PFSK-1 (cell line): ENCODE results near the gene ZBTB39.

Experiments
- FOXP2 ChIP-seq: optimal IDR thresholded peaks from 2 replicates; pipeline ENCODE3; 2011; ENCODE audit warnings: borderline replicate concordance, control low read depth, inconsistent platforms; ENCODE audit not compliant: insufficient read depth; ENCODE audit errors: extremely low read length, extremely low read depth
- POLR2AphosphoS5 ChIP-seq: IDR thresholded peaks from 2 replicates; pipeline ENCODE4 v1.6.1; 2012; ENCODE audit warnings: low read depth, mild to moderate bottlenecking, control low read depth, low read length, moderate library complexity
- SIN3A ChIP-seq: IDR thresholded peaks from 2 replicates; pipeline ENCODE4 v1.6.1; 2012; ENCODE audit warnings: mild to moderate bottlenecking, low read length, moderate library complexity, borderline replicate concordance; ENCODE audit not compliant: insufficient read depth
- TAF1 ChIP-seq: IDR thresholded peaks from 2 replicates; pipeline ENCODE4 v1.6.1; 2012; ENCODE audit warnings: low read length, control low read depth, borderline replicate concordance; ENCODE audit not compliant: insufficient read depth
- TF ChIP-seq, protein P1 (sequence below), 2 experiments: IDR thresholded peaks; 2 replicates each; pipeline versions ENCODE4 v1.6.1 to v1.8.0; 2011 to 2012; ENCODE audit warnings: low read depth in 2 of 2, low read length in 2 of 2, control low read depth in 1 of 2, inconsistent platforms in 1 of 2, mild to moderate bottlenecking in 1 of 2, moderate library complexity in 1 of 2; ENCODE audit not compliant: insufficient read depth in 1 of 2

The ZBTB39 gene

DNA sequence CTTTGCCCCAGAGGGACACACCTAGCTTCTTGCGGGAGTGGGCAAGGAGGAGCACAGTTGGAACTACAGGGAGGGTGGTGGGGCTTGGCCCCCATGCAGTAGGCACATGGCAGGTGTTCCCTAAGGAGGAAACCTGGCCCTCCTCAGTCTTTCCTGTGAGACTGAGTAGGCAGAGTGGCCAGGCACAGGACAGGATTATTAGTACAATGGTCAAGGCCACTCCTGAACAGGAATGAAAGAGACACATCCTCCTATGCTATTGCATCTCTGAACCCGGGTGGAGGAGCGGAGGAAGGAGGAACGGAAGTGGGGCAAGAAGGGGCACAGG is 42.7 kb upstream of the ZBTB39 start:
- TF ChIP-seq POLR2AphosphoS5 (no peak), TAF1 (no peak), SIN3A (no peak), FOXP2 (no peak)
- TF ChIP-seq, protein P1, sequence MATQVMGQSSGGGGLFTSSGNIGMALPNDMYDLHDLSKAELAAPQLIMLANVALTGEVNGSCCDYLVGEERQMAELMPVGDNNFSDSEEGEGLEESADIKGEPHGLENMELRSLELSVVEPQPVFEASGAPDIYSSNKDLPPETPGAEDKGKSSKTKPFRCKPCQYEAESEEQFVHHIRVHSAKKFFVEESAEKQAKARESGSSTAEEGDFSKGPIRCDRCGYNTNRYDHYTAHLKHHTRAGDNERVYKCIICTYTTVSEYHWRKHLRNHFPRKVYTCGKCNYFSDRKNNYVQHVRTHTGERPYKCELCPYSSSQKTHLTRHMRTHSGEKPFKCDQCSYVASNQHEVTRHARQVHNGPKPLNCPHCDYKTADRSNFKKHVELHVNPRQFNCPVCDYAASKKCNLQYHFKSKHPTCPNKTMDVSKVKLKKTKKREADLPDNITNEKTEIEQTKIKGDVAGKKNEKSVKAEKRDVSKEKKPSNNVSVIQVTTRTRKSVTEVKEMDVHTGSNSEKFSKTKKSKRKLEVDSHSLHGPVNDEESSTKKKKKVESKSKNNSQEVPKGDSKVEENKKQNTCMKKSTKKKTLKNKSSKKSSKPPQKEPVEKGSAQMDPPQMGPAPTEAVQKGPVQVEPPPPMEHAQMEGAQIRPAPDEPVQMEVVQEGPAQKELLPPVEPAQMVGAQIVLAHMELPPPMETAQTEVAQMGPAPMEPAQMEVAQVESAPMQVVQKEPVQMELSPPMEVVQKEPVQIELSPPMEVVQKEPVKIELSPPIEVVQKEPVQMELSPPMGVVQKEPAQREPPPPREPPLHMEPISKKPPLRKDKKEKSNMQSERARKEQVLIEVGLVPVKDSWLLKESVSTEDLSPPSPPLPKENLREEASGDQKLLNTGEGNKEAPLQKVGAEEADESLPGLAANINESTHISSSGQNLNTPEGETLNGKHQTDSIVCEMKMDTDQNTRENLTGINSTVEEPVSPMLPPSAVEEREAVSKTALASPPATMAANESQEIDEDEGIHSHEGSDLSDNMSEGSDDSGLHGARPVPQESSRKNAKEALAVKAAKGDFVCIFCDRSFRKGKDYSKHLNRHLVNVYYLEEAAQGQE (IDR thresholded peaks at IDR 0.05; ENCODE audit: insufficient read depth in 1 of 2, low read depth in 2 of 2, low read length in 2 of 2) = no peak

DNA sequence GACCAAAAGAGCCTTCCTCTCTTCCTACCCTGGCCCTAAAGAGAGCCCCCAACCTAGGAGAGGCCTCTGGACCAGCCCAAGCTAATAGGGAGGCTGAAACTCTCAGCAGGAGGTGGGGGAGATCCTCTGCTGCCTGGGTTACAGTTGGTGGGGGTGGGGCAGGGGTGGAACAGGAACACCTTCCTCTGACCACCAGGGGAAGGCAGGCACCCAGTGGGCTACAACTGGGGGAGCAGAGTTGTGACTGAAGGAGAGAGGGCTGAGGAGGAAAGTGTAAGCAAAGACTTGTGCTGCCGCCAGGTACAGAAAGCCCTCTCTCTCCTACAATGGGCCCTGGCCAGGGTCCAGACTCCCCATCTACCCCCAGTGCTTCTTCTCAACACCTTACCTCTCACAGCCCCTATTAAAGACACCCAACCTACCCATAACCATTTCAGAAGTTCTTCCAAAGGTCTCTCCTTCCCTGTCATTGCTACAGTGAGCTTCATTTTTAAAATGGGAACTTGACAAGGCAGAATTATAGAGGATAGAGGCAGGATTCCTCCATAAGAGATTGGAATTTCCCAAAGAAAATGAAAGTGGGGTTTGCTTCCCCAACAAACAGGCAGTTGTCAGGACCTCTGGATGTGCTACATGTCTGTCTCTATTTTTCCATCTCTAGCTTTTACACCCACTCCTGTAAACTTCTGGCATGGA is 42.2 kb upstream of the ZBTB39 start:
- TF ChIP-seq POLR2AphosphoS5 = no peak
- no peak for TF ChIP-seq TAF1
- TF ChIP-seq, protein P1 (IDR thresholded peaks at IDR 0.05; ENCODE audit: insufficient read depth in 1 of 2, low read depth in 2 of 2, low read length in 2 of 2) = no peak
- no peak for TF ChIP-seq SIN3A
- no peak for TF ChIP-seq FOXP2

DNA sequence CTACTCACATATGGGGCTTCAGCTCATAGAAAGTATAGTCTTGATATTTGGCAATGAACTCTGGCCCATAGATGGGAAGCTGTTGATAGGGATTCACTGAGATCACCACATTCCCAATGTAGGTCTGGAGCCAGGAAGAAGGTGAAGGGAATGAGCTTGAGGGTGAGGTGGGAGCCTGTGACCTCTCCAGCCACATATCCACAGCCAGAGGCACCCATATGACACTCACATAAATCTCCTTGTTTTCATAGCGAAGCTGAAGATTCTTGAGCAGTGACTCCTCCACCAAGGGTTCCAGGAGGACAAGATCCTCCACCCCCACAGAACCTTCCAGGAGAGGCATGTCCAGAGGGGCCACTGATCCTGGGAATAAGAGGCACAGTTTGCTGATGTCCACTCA is 41.6 kb upstream of the ZBTB39 start:
- no peak for TF ChIP-seq POLR2AphosphoS5
- TF ChIP-seq, protein P1 (IDR thresholded peaks at IDR 0.05; ENCODE audit: insufficient read depth in 1 of 2, low read depth in 2 of 2, low read length in 2 of 2) = no peak
- TF ChIP-seq SIN3A = no peak
- TF ChIP-seq FOXP2 = no peak
- TF ChIP-seq TAF1 = no peak

DNA sequence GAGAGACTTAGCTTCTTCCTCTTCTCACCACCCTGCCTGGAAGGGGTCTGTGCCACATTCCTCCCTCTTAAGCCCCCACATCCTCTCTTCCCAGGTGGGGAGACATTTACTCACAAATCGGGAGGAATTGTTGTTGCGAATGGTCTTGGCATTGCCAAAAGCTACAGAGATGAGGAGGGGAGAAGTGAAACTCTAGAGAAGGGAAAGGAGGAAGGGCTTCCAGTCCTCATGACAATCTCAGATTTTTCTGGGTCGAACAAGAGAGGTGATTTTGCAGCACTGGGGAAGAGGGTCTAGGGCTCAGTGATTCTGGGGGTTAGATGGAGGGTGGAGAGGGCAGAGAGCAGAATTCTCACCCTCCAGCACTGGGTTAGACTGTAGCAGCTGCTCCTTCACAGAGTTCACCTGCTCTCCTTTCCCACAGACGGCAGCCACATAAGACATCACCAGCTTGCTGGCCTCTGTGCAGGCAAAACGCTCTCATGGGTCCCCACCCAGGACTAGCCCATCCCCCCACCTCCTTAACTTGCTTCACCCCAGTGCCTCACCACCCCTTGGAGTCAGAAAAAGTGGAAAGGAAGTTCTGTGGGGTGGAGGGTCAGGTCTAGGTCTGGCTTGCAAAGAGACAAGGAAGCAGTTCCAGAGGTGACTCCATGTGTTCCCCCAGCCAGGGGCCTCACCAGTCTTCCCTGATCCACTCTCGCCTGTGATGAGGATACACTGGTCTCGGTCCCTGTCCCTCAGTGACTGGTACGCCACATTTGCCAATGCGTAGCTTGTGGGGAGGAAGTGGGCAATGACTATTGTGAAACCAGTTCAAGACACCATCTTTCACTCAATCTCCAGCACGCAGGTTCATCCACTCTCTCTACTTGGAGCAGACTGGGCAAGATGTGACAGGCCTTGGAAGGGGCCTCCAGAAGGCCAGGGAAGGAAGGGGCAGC is 40.9 kb upstream of the ZBTB39 start:
- TF ChIP-seq, protein P1 (IDR thresholded peaks at IDR 0.05; ENCODE audit: insufficient read depth in 1 of 2, low read depth in 2 of 2, low read length in 2 of 2) = no peak
- TF ChIP-seq POLR2AphosphoS5 (no peak), TAF1 (no peak)
